ENCODE data around the gene HMGCS2. TPM values are rescaled to one million over a fixed set of nuclear protein-coding genes. Genes with fewer than 3 reads are reported as not detected.

The HMGCS2 gene
- total and polyA plus RNA-seq, 10 of the 15 experiments (the other 5 are each of a cell fraction or from before 2014, with no cell fraction given): 0.49 TPM; not detected in 9

- no peaks in the 10 kb centered on the region for H4K20me1 ChIP-seq (ENCODE audit: control insufficient read depth, insufficient read depth)
- CTCF ChIA-PET: no interaction called here
- intact Hi-C loops (cut with micrococcal nuclease; ENCODE audit: unreplicated experiment): no loop called here
- no peak overlapping the region for H3K9ac ChIP-seq (ENCODE audit: control insufficient read depth, insufficient read depth, low read length)
- no peaks in the 10 kb centered on the region; a peak in 1 of 4 replicates for H3K36me3 ChIP-seq (ENCODE audit: control insufficient read depth in 2 of 2, insufficient read depth in 2 of 2, low read length in 1 of 2)
- no peaks in the 10 kb centered on the region for H3K79me2 ChIP-seq (ENCODE audit: control insufficient read depth, insufficient read depth, low read length)
- H3K27me3 ChIP-seq (replicated peaks in 1 of 2; ENCODE audit: control insufficient read depth in 2 of 2, insufficient read depth in 2 of 2, low read length in 1 of 2): no peaks in the 10 kb centered on the region
- ATAC-seq (no peak), DNase-seq (ENCODE audit: low read depth, low spot score) (no peak), FAIRE-seq (no peak)
- TF ChIP-seq KLF5 (IDR thresholded peaks at IDR 0.05; ENCODE audit: partially characterized antibody): no peak
- TF ChIP-seq POLR2AphosphoS5 (IDR thresholded peaks at IDR 0.05; ENCODE audit: low read length): no peak
- TF ChIP-seq ZNF592 (IDR thresholded peaks at IDR 0.05): no peak
- in situ Hi-C loops (cut with MboI): no loop called here
- no TSS peak for BruUV-seq (replicated peaks)
- WGBS (ENCODE audit: insufficient coverage, insufficient replicate concordance, low lambda C conversion rate, missing lambda C conversion rate): 53% methylated on average over 5 of the region's 6 CpGs
- H3K9me3 ChIP-seq (replicated peaks; ENCODE audit: control insufficient read depth, insufficient read depth, low read length): no peaks in the 10 kb centered on the region
- RAD21 ChIA-PET (ENCODE audit: unreplicated experiment): no interaction called here
- H3K4me3 ChIP-seq: no peak overlapping the region
- SMC1A ChIA-PET (ENCODE audit: uncharacterized antibody, unreplicated experiment): interaction anchor here (1.1 kb wide), 1 partner anchor 19 kb away, joined by 3 read pairs; no protein-coding TSS in a partner anchor
- no peak overlapping the region for H2AFZ ChIP-seq (ENCODE audit: control insufficient read depth, low read depth, low read length)
- H3K4me2 ChIP-seq (ENCODE audit: control insufficient read depth, insufficient read depth): no peak overlapping the region
- H3K4me1 ChIP-seq (ENCODE audit: control insufficient read depth, insufficient read depth, low read length): no peaks in the 10 kb centered on the region
- H3K27ac ChIP-seq (ENCODE audit: control insufficient read depth, insufficient read depth): no peak overlapping the region
- POLR2A ChIA-PET: no interaction called here
Observed at GRCh38 chr1:119739150-119739549, 29.6 kb downstream of the HMGCS2 start.
